ENCODE results near the gene DGKB.
A peak's percentile ranks its signal among the peaks of the same experiment; 100 is the strongest.

Gene DGKB

GRCh38 chr7:14457568-14458453 is 444.7 kb downstream of the DGKB start:
- TF ChIP-seq, protein P1, sequence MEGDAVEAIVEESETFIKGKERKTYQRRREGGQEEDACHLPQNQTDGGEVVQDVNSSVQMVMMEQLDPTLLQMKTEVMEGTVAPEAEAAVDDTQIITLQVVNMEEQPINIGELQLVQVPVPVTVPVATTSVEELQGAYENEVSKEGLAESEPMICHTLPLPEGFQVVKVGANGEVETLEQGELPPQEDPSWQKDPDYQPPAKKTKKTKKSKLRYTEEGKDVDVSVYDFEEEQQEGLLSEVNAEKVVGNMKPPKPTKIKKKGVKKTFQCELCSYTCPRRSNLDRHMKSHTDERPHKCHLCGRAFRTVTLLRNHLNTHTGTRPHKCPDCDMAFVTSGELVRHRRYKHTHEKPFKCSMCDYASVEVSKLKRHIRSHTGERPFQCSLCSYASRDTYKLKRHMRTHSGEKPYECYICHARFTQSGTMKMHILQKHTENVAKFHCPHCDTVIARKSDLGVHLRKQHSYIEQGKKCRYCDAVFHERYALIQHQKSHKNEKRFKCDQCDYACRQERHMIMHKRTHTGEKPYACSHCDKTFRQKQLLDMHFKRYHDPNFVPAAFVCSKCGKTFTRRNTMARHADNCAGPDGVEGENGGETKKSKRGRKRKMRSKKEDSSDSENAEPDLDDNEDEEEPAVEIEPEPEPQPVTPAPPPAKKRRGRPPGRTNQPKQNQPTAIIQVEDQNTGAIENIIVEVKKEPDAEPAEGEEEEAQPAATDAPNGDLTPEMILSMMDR (conservative IDR thresholded peaks at IDR 0.05; ENCODE audit: low read depth) = peak; percentile 92
- CTCF ChIA-PET = interaction anchor here (0.6 to 1.5 kb wide), 4 partner anchors 8 to 1202 kb away, joined by 3 to 4 read pairs (median 3); no protein-coding TSS in a partner anchor

GRCh38 chr7:14449291-14449690 is 453.3 kb downstream of the DGKB start:
- no peak for DNase-seq (ENCODE audit: low spot score)
- CTCF ChIA-PET = interaction anchor here (0.7 kb wide), 1 partner anchor 909 kb away, joined by 3 read pairs; no protein-coding TSS in a partner anchor
- no peak overlapping the region for H3K27ac ChIP-seq
- TF ChIP-seq, protein P1 (conservative IDR thresholded peaks at IDR 0.05; ENCODE audit: low read depth) = no peak
- POLR2A ChIA-PET (ENCODE audit: low non-redundant PET) = no interaction called here

More at GRCh38 chr7:14457568-14458453, 444.7 kb downstream of the DGKB start:
- no peak overlapping the region for H3K27ac ChIP-seq
- DNase-seq (ENCODE audit: low spot score) = peak; percentile 61
- POLR2A ChIA-PET (ENCODE audit: low non-redundant PET) = no interaction called here

- CTCF ChIA-PET = interaction anchor here (1.2 kb wide), 1 partner anchor 707 kb away, joined by 4 read pairs; no protein-coding TSS in a partner anchor
- POLR2A ChIA-PET (ENCODE audit: low non-redundant PET) = no interaction called here
- TF ChIP-seq, protein P1 (conservative IDR thresholded peaks at IDR 0.05; ENCODE audit: low read depth) = no peak
- DNase-seq (ENCODE audit: low spot score) = no peak
- no peak overlapping the region for H3K27ac ChIP-seq
These were observed 455.7 kb downstream of the DGKB start for GRCh38 chr7:14446829-14447228.

GRCh38 chr7:14446219-14446618 is 456.3 kb downstream of the DGKB start:
- POLR2A ChIA-PET (ENCODE audit: low non-redundant PET) = no interaction called here
- DNase-seq (ENCODE audit: low spot score) = no peak
- H3K27ac ChIP-seq = no peak overlapping the region
- TF ChIP-seq, protein P1 (conservative IDR thresholded peaks at IDR 0.05; ENCODE audit: low read depth) = no peak
- CTCF ChIA-PET = no interaction called here

GRCh38 chr7:14438366-14438765 is 464.2 kb downstream of the DGKB start:
- POLR2A ChIA-PET (ENCODE audit: low non-redundant PET) = no interaction called here

GRCh38 chr7:14436878-14437277 is 465.7 kb downstream of the DGKB start:
- ChIA-PET POLR2A (ENCODE audit: low non-redundant PET) (no interaction called here), CTCF (no interaction called here)
- TF ChIP-seq, protein P1 (conservative IDR thresholded peaks at IDR 0.05; ENCODE audit: low read depth) = no peak
- no peak overlapping the region for H3K27ac ChIP-seq
- no peak for DNase-seq (ENCODE audit: low spot score)

More at GRCh38 chr7:14438366-14438765, 464.2 kb downstream of the DGKB start:
- TF ChIP-seq, protein P1 (conservative IDR thresholded peaks at IDR 0.05; ENCODE audit: low read depth) = no peak
- no peak for DNase-seq (ENCODE audit: low spot score)
- CTCF ChIA-PET = no interaction called here
- no peak overlapping the region for H3K27ac ChIP-seq

Measured in RWPE1 (cell line).